ENCODE results near the gene SMAD7.

DNA sequence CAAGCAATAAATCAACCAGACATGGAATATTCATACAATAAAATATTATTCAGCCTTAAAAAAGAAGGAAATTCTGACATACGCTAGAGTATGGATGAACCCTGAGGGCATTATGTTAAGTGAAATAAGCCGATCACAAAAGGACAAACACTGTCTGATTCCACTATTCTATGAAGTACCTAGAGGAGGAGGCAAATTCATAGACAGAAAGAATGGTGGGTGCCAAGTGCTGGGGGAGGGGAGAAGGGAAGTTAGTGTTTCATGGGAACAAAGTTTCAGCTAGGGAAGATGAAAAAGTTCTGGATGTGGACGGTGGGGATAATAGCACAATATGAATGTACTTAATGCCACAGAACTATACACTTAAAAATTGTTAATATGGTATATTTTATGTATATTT lies 19.8 kb downstream of the SMAD7 start:
- TF ChIP-seq, protein P1, sequence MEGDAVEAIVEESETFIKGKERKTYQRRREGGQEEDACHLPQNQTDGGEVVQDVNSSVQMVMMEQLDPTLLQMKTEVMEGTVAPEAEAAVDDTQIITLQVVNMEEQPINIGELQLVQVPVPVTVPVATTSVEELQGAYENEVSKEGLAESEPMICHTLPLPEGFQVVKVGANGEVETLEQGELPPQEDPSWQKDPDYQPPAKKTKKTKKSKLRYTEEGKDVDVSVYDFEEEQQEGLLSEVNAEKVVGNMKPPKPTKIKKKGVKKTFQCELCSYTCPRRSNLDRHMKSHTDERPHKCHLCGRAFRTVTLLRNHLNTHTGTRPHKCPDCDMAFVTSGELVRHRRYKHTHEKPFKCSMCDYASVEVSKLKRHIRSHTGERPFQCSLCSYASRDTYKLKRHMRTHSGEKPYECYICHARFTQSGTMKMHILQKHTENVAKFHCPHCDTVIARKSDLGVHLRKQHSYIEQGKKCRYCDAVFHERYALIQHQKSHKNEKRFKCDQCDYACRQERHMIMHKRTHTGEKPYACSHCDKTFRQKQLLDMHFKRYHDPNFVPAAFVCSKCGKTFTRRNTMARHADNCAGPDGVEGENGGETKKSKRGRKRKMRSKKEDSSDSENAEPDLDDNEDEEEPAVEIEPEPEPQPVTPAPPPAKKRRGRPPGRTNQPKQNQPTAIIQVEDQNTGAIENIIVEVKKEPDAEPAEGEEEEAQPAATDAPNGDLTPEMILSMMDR (conservative IDR thresholded peaks at IDR 0.05; ENCODE audit: low read length): no peak
- TF ChIP-seq EZH2phosphoT487 (IDR thresholded peaks at IDR 0.05; ENCODE audit: borderline replicate concordance, low read depth, low read length): no peak

Measured in OCI-LY7 (cell line).